ENCODE measurements around the gene ANKFN1. TPM values are rescaled to one million over a fixed set of nuclear protein-coding genes. Genes with fewer than 3 reads are reported as not detected.

Gene ANKFN1
- total RNA-seq, 1 experiment from 2014 or later, result not detected

DNA sequence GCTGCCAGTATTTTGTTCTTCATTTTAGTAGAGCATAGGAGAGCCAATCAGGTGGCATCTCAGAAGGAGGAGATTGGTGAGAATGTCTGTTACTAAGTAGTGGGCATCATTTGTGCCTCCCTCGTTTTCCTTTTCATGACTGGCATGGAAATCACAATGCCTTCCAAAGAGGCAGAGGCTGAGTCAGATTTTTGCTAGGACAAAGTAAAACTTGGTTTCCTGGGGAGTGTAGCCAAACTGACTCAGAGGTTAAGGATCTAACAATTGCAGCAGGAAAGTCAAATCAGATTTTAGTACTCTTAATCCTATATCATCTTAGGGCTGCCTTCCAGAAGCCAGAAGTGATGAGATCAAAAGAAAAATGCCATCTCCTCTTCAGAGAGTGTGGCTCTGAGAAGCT lies 138.7 kb downstream of the ANKFN1 start:
- Histone ChIP-seq H2AK5ac (ENCODE audit: insufficient read length, low read length) (no peak overlapping the region), H3K27me3 (ENCODE audit: insufficient read depth, low read length) (no peaks in the 10 kb centered on the region), H3K4me2 (ENCODE audit: insufficient read depth, insufficient read length, low read length) (no peak overlapping the region), H3K9me3 (ENCODE audit: control insufficient read depth, low read depth, low read length) (no peaks in the 10 kb centered on the region), H3K27ac (ENCODE audit: insufficient read length, low read depth, low read length) (no peak overlapping the region), H2AFZ (ENCODE audit: low read length) (no peak overlapping the region), H2BK15ac (ENCODE audit: low read depth, low read length) (no peak overlapping the region), H4K91ac (ENCODE audit: insufficient read length, low read depth, low read length) (no peak overlapping the region), H3K9ac (ENCODE audit: extremely low read depth, insufficient read length, low read length) (no peak overlapping the region), H4K8ac (replicated peaks; ENCODE audit: insufficient read length, low read depth, low read length) (no peak overlapping the region), H4K5ac (ENCODE audit: insufficient read length, low read depth, low read length) (no peak overlapping the region), H3K79me1 (ENCODE audit: insufficient read depth, low read depth, low read length, poor library complexity, severe bottlenecking) (no peaks in the 10 kb centered on the region), H3K14ac (ENCODE audit: insufficient read depth, low read length) (no peak overlapping the region), H3K18ac (ENCODE audit: insufficient read length, low read depth, low read length) (no peak overlapping the region), H3T11ph (ENCODE audit: low read length) (no peak overlapping the region), H2BK20ac (ENCODE audit: low read depth, low read length, poor library complexity, severe bottlenecking) (no peak overlapping the region), H3K23me2 (ENCODE audit: insufficient read length, low read depth, low read length, poor library complexity, severe bottlenecking) (no peaks in the 10 kb centered on the region), H3K56ac (ENCODE audit: insufficient read length, low read depth, low read length) (no peak overlapping the region), H3K23ac (ENCODE audit: insufficient read length, low read depth, low read length) (no peak overlapping the region), H3K79me2 (ENCODE audit: insufficient read depth, low read length) (no peaks in the 10 kb centered on the region), H2BK120ac (ENCODE audit: low read depth, low read length, poor library complexity, severe bottlenecking) (no peak overlapping the region), H4K20me1 (ENCODE audit: control insufficient read depth, insufficient read depth, insufficient read length) (no peaks in the 10 kb centered on the region), H2BK12ac (ENCODE audit: insufficient read length, low read depth, low read length) (no peak overlapping the region), H3K4ac (ENCODE audit: low read depth, low read length) (no peak overlapping the region), H3K4me1 (ENCODE audit: insufficient read depth, low read length) (no peaks in the 10 kb centered on the region), H2BK5ac (ENCODE audit: insufficient read length, low read length) (no peak overlapping the region)
- Mint-ChIP-seq H3K4me1 (peaks cover 1 to 3% of the 10 kb centered on the region in 2 experiments; a peak in 1 of 4 replicates), H3K36me3 (ENCODE audit: insufficient read depth in 1 of 3, low read depth in 3 of 3) (no peaks in the 10 kb centered on the region), H3K9me3 (no peaks in the 10 kb centered on the region), H3K4me3 (no peak overlapping the region), H3K27me3 (ENCODE audit: low read depth) (no peaks in the 10 kb centered on the region), H3K27ac (no peak overlapping the region)
- TF ChIP-seq, protein P1, sequence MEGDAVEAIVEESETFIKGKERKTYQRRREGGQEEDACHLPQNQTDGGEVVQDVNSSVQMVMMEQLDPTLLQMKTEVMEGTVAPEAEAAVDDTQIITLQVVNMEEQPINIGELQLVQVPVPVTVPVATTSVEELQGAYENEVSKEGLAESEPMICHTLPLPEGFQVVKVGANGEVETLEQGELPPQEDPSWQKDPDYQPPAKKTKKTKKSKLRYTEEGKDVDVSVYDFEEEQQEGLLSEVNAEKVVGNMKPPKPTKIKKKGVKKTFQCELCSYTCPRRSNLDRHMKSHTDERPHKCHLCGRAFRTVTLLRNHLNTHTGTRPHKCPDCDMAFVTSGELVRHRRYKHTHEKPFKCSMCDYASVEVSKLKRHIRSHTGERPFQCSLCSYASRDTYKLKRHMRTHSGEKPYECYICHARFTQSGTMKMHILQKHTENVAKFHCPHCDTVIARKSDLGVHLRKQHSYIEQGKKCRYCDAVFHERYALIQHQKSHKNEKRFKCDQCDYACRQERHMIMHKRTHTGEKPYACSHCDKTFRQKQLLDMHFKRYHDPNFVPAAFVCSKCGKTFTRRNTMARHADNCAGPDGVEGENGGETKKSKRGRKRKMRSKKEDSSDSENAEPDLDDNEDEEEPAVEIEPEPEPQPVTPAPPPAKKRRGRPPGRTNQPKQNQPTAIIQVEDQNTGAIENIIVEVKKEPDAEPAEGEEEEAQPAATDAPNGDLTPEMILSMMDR (conservative IDR thresholded peaks at IDR 0.05), result no peak
- WGBS (ENCODE audit: extremely low coverage, insufficient read length, low lambda C conversion rate), result no CpG with 5 or more reads among the region's 1 CpG
- no peak for DNase-seq
